ENCODE measurements around the gene ZBTB43. TPM values are rescaled to one million over a fixed set of nuclear protein-coding genes. Genes with fewer than 3 reads are reported as not detected.

ZBTB43 gene
- total and polyA plus RNA-seq, 4 donors, result 4.6 to 64.3 (median 14.5) TPM

DNA sequence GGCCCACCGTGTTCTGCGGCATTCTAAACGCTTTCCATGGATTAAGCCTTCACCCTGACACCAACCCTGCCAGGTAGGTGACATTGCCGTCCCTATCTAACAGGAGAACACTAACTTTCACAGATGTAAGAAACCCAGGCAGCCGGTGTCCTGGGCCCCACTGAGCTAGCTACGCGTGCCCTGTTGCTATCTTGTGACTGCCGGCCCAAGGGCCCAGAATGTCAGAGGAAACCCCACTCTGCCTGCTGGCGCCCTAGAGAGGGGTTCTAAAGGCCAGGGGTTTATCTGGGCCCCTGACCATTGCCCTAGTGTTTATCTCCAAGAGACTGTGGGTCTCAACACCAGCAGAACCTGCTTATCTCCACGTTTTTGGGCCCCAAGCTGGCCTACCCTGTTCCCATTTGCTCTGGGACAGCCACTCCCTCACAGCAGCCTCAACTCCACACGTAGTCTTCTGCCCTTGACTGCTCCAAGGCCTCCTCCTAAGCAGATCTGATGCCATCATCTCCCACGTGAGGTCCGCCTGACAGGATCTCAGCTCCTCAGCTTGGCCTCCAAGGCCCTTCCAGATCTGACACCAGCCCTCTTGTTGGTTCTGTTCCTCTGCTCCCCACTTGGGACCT, 37.5 kb downstream of the ZBTB43 start:
- Histone ChIP-seq H3K9ac (ENCODE audit: insufficient read depth in 1 of 2, low read length in 2 of 2) (no peak overlapping the region), H3K4me3 (no peak overlapping the region), H3K27me3 (ENCODE audit: control insufficient read depth in 3 of 3, insufficient read depth in 3 of 3, low read length in 2 of 3) (no peaks in the 10 kb centered on the region), H3K27ac (ENCODE audit: low read depth in 1 of 2, low read length in 1 of 2) (no peak overlapping the region), H3K4me1 (ENCODE audit: control insufficient read depth in 5 of 5, insufficient read depth in 5 of 5, low read length in 5 of 5) (peaks cover 0 to 9% (median 0%) of the 10 kb centered on the region in 5 donors), H3K36me3 (ENCODE audit: control insufficient read depth in 4 of 4, insufficient read depth in 4 of 4, low read length in 4 of 4) (peaks cover 0 to 5% (median 0%) of the 10 kb centered on the region in 4 donors), H3K9me3 (ENCODE audit: control insufficient read depth in 4 of 4, insufficient read depth in 3 of 4, low read length in 3 of 4) (no peaks in the 10 kb centered on the region)
- ATAC-seq (ENCODE audit: insufficient read depth, low FRiP score) (no peak), DNase-seq (no peak)
- 92 to 96% methylated on average over 13 of the region's 13 CpGs for WGBS, 2 donors
- TF ChIP-seq, protein P1, sequence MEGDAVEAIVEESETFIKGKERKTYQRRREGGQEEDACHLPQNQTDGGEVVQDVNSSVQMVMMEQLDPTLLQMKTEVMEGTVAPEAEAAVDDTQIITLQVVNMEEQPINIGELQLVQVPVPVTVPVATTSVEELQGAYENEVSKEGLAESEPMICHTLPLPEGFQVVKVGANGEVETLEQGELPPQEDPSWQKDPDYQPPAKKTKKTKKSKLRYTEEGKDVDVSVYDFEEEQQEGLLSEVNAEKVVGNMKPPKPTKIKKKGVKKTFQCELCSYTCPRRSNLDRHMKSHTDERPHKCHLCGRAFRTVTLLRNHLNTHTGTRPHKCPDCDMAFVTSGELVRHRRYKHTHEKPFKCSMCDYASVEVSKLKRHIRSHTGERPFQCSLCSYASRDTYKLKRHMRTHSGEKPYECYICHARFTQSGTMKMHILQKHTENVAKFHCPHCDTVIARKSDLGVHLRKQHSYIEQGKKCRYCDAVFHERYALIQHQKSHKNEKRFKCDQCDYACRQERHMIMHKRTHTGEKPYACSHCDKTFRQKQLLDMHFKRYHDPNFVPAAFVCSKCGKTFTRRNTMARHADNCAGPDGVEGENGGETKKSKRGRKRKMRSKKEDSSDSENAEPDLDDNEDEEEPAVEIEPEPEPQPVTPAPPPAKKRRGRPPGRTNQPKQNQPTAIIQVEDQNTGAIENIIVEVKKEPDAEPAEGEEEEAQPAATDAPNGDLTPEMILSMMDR (IDR thresholded peaks at IDR 0.05; ENCODE audit: control extremely low read depth, extremely low read depth), result no peak

- Histone ChIP-seq H3K9ac (ENCODE audit: insufficient read depth in 1 of 2, low read length in 2 of 2) (no peak overlapping the region), H3K9me3 (ENCODE audit: control insufficient read depth in 4 of 4, insufficient read depth in 3 of 4, low read length in 3 of 4) (no peaks in the 10 kb centered on the region), H3K36me3 (ENCODE audit: control insufficient read depth in 4 of 4, insufficient read depth in 4 of 4, low read length in 4 of 4) (peaks cover 0 to 5% (median 0%) of the 10 kb centered on the region in 4 donors), H3K27me3 (ENCODE audit: control insufficient read depth in 3 of 3, insufficient read depth in 3 of 3, low read length in 2 of 3) (no peaks in the 10 kb centered on the region), H3K4me3 (no peak overlapping the region), H3K4me1 (ENCODE audit: control insufficient read depth in 5 of 5, insufficient read depth in 5 of 5, low read length in 5 of 5) (peaks cover 0 to 7% (median 0%) of the 10 kb centered on the region in 5 donors), H3K27ac (ENCODE audit: low read depth in 1 of 2, low read length in 1 of 2) (no peak overlapping the region)
- WGBS, 2 donors, result 68% methylated on average over 10 of the region's 10 CpGs
- ATAC-seq (ENCODE audit: insufficient read depth, low FRiP score), result no peak
- TF ChIP-seq, protein P1 (IDR thresholded peaks at IDR 0.05; ENCODE audit: control extremely low read depth, extremely low read depth), result no peak
- no peak for DNase-seq
Observed at GRCh38 chr9:126842977-126843799, 38.3 kb downstream of the ZBTB43 start.

- H3K27me3 ChIP-seq (ENCODE audit: control insufficient read depth in 3 of 3, insufficient read depth in 3 of 3, low read length in 2 of 3), result no peaks in the 10 kb centered on the region
- TF ChIP-seq, protein P1 (IDR thresholded peaks at IDR 0.05; ENCODE audit: control extremely low read depth, extremely low read depth), result no peak
- ATAC-seq (ENCODE audit: insufficient read depth, low FRiP score) (no peak), DNase-seq (no peak)
- H3K36me3 ChIP-seq (ENCODE audit: control insufficient read depth in 4 of 4, insufficient read depth in 4 of 4, low read length in 4 of 4), result peaks cover 0 to 2% (median 0%) of the 10 kb centered on the region in 4 donors
- no peak overlapping the region for H3K9ac ChIP-seq (ENCODE audit: insufficient read depth in 1 of 2, low read length in 2 of 2)
- H3K9me3 ChIP-seq (ENCODE audit: control insufficient read depth in 4 of 4, insufficient read depth in 3 of 4, low read length in 3 of 4), result no peaks in the 10 kb centered on the region
- WGBS, 2 donors, result 56 to 72% methylated on average over 5 of the region's 5 CpGs
- no peak overlapping the region for H3K4me3 ChIP-seq
- H3K4me1 ChIP-seq (ENCODE audit: control insufficient read depth in 5 of 5, insufficient read depth in 5 of 5, low read length in 5 of 5), result peaks cover 0 to 2% (median 0%) of the 10 kb centered on the region in 5 donors
- no peak overlapping the region for H3K27ac ChIP-seq (ENCODE audit: low read depth in 1 of 2, low read length in 1 of 2)
Observed at GRCh38 chr9:126844085-126844484, 39.2 kb downstream of the ZBTB43 start.
